HEK293T (cell line): ENCODE data around the gene NUP58.

Experiments
- FOXA1 ChIP-seq: fragments of 450-650 bp; IDR thresholded peaks from 2 replicates; pipeline ENCODE4 v1.6.1; 2016; ENCODE audit warnings: mild to moderate bottlenecking
- FOXM1 ChIP-seq: fragments of 450-650 bp; IDR thresholded peaks from 2 replicates; pipeline ENCODE4 v1.6.1; 2017; ENCODE audit warnings: mild to moderate bottlenecking, borderline replicate concordance
- HDGF ChIP-seq: fragments of 450-650 bp; IDR thresholded peaks from 2 replicates; pipeline ENCODE4 v1.6.1; 2017; ENCODE audit warnings: antibody characterized with exemption, borderline replicate concordance
- LEF1 ChIP-seq: fragments of 450-650 bp; IDR thresholded peaks from 2 replicates; pipeline ENCODE4 v1.6.1; 2017; ENCODE audit warnings: mild to moderate bottlenecking, borderline replicate concordance
- SP1 ChIP-seq: fragments of 450-650 bp; IDR thresholded peaks from 2 replicates; pipeline ENCODE4 v1.6.1; 2017
- SUZ12 ChIP-seq: fragments of 450-650 bp; IDR thresholded peaks from 2 replicates; pipeline ENCODE4 v1.6.1; 2016; ENCODE audit warnings: mild to moderate bottlenecking
- ZNF384 ChIP-seq: fragments of 450-650 bp; IDR thresholded peaks from 2 replicates; pipeline ENCODE4 v1.6.1; 2016

DNA sequence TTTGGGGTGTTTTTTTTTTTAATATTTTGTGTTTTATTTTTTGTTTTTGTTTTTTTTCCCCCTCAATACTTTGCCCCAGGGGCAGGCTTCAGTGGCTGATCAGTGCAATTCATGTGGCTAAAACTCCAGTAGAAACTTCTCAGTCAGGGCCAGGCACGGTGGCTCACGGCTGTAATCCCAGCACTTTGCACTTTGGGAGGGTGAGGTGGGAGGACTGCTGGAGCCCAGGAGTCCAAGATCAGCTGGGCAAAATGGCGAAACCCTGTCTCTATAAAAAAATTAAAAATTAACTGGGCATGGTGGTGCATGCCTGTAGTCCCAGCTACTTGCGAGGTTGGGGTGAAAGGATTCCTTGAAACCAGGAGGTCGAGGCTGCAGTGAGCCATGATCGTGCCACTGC, 53.0 kb downstream of the NUP58 start:
- TF ChIP-seq ZNF384 = no peak
- TF ChIP-seq SUZ12 = no peak
- TF ChIP-seq LEF1 = no peak
- TF ChIP-seq HDGF = no peak
- TF ChIP-seq SP1 = no peak
- no peak for TF ChIP-seq FOXA1
- no peak for TF ChIP-seq FOXM1
